Calu3 (cell line): ENCODE results near the gene COQ8B. TPM values are rescaled to one million over a fixed set of nuclear protein-coding genes. Genes with fewer than 3 reads are reported as not detected.

Source experiments
- BruUV-seq: library from RNA; stranded (reverse); fragments of 400-500 nt; replicated peaks from 2 replicates; lab custom pipeline; 2021; lab: Mats Ljungman, UMichigan
- CTCF ChIA-PET: fragments of 300-600 bp; sonication (Branson Sonifier 250); formaldehyde crosslinking; loops from one replicate; lab custom pipeline; 2022; ENCODE audit warnings: antibody characterized with exemption; lab: Charles Lee
- DNase-seq: peaks from one replicate; pipeline ENCODE4 v3.0.0; 2022
- H3K27ac Mint-ChIP-seq: one replicate; pipeline ENCODE4 v1.8.0; 2022; ENCODE audit warnings: mixed read lengths; ENCODE audit not compliant: unreplicated experiment
- H3K27me3 Mint-ChIP-seq: one replicate; pipeline ENCODE4 v1.8.0; 2022; ENCODE audit warnings: mixed read lengths; ENCODE audit not compliant: unreplicated experiment
- H3K36me3 Mint-ChIP-seq: one replicate; pipeline ENCODE4 v1.8.0; 2022; ENCODE audit warnings: mild to moderate bottlenecking, moderate library complexity, mixed read lengths; ENCODE audit not compliant: insufficient read depth, unreplicated experiment
- H3K4me1 Mint-ChIP-seq: one replicate; pipeline ENCODE4 v1.8.0; 2022; ENCODE audit warnings: mild to moderate bottlenecking, low read depth, mixed read lengths; ENCODE audit not compliant: unreplicated experiment
- H3K4me3 Mint-ChIP-seq: one replicate; pipeline ENCODE4 v1.8.0; 2022; ENCODE audit warnings: mild to moderate bottlenecking, low read depth, moderate library complexity, mixed read lengths; ENCODE audit not compliant: unreplicated experiment
- H3K9me3 Mint-ChIP-seq: one replicate; pipeline ENCODE4 v1.8.0; 2022; ENCODE audit warnings: low read depth, mixed read lengths; ENCODE audit not compliant: unreplicated experiment
- CTCF ChIP-seq: fragments of 200-600 bp; IDR thresholded peaks from one replicate; pipeline ENCODE4 v1.8.0; 2022; ENCODE audit warnings: antibody characterized with exemption; ENCODE audit not compliant: unreplicated experiment
- intact Hi-C: fragments of 100-400 bp; cut with micrococcal nuclease; formaldehyde crosslinking; loops from one replicate; pipeline ENCODE4 v1.10.0; 2022; ENCODE audit not compliant: unreplicated experiment
- total RNA-seq: library from RNA; stranded (reverse); gene quantifications from 2 replicates; pipeline ENCODE4 v1.2.3, GENCODE V29; 2022

COQ8B gene
- total RNA-seq, 1 experiment from 2014 or later, result 55.9 TPM

GRCh38 chr19:40705950-40706619 lies 10.6 kb downstream of the COQ8B start:
- CTCF ChIA-PET, result interaction anchor here (0.9 kb wide), 1 partner anchor 44 kb away, joined by 6 read pairs; no protein-coding TSS in a partner anchor
- TF ChIP-seq CTCF, result no peak
- Mint-ChIP-seq H3K36me3 (peaks cover 74% of the 10 kb centered on the region), H3K27ac (no peak overlapping the region), H3K27me3 (no peaks in the 10 kb centered on the region), H3K9me3 (no peaks in the 10 kb centered on the region), H3K4me3 (no peak overlapping the region), H3K4me1 (no peaks in the 10 kb centered on the region)
- intact Hi-C loops, result no loop called here
- no peak for DNase-seq
- no TSS peak for BruUV-seq

GRCh38 chr19:40705362-40705651 lies 11.4 kb downstream of the COQ8B start:
- no peak for TF ChIP-seq CTCF
- H3K27ac Mint-ChIP-seq, result no peak overlapping the region
- H3K9me3 Mint-ChIP-seq, result no peaks in the 10 kb centered on the region
- CTCF ChIA-PET, result no interaction called here
- no peaks in the 10 kb centered on the region for H3K4me1 Mint-ChIP-seq
- intact Hi-C loops, result no loop called here
- no peaks in the 10 kb centered on the region for H3K27me3 Mint-ChIP-seq
- BruUV-seq, result no TSS peak
- H3K36me3 Mint-ChIP-seq, result peaks cover 74% of the 10 kb centered on the region
- no peak for DNase-seq
- H3K4me3 Mint-ChIP-seq, result no peak overlapping the region

GRCh38 chr19:40704491-40705361 lies 12.0 kb downstream of the COQ8B start:
- no peak for DNase-seq
- H3K27me3 Mint-ChIP-seq, result no peaks in the 10 kb centered on the region
- H3K4me3 Mint-ChIP-seq, result no peak overlapping the region
- no peaks in the 10 kb centered on the region for H3K9me3 Mint-ChIP-seq
- peaks cover 68% of the 10 kb centered on the region for H3K36me3 Mint-ChIP-seq
- no TSS peak for BruUV-seq
- no peaks in the 10 kb centered on the region for H3K4me1 Mint-ChIP-seq
- intact Hi-C loops, result no loop called here
- CTCF ChIA-PET, result interaction anchor here (0.6 kb wide), 1 partner anchor 127 kb away, joined by 3 read pairs; no protein-coding TSS in a partner anchor
- TF ChIP-seq CTCF, result no peak
- H3K27ac Mint-ChIP-seq, result no peak overlapping the region

- Mint-ChIP-seq H3K9me3 (no peaks in the 10 kb centered on the region), H3K27ac (no peak overlapping the region), H3K4me1 (no peaks in the 10 kb centered on the region), H3K27me3 (no peaks in the 10 kb centered on the region), H3K4me3 (no peak overlapping the region), H3K36me3 (peaks cover 60% of the 10 kb centered on the region)
- DNase-seq, result no peak
- no TSS peak for BruUV-seq
- intact Hi-C loops, result no loop called here
- CTCF ChIA-PET, result no interaction called here
- no peak for TF ChIP-seq CTCF
Measured at GRCh38 chr19:40703029-40703755, 13.5 kb downstream of the COQ8B start.
